C4-2B (cell line): ENCODE measurements around the gene HK2.

ENCODE experiments used
- H3K27ac ChIP-seq: fragments of 450-650 bp; 2 replicates; pipeline ENCODE4 v1.5.1; 2017
- CTCF ChIP-seq: fragments of 450-650 bp; conservative IDR thresholded peaks from 2 replicates; pipeline ENCODE4 v1.5.1; 2017; ENCODE audit warnings: mild to moderate bottlenecking
- ZFX ChIP-seq: fragments of 450-650 bp; IDR thresholded peaks from 2 replicates; pipeline ENCODE4 v1.6.1; 2017

The HK2 gene

GRCh38 chr2:74814102-74814501 is 19.8 kb upstream of the HK2 start:
- TF ChIP-seq ZFX, result no peak
- TF ChIP-seq CTCF, result no peak
- H3K27ac ChIP-seq, result no peak overlapping the region

- TF ChIP-seq CTCF (no peak), ZFX (no peak)
- H3K27ac ChIP-seq, result no peak overlapping the region
Observed at GRCh38 chr2:74815941-74816340, 18.0 kb upstream of the HK2 start.

- TF ChIP-seq ZFX (no peak), CTCF (no peak)
- no peak overlapping the region for H3K27ac ChIP-seq
Observed at GRCh38 chr2:74816540-74817303, 17.2 kb upstream of the HK2 start.

GRCh38 chr2:74817304-74817675 is 16.6 kb upstream of the HK2 start:
- H3K27ac ChIP-seq, result no peak overlapping the region
- TF ChIP-seq CTCF (no peak), ZFX (no peak)

DNA sequence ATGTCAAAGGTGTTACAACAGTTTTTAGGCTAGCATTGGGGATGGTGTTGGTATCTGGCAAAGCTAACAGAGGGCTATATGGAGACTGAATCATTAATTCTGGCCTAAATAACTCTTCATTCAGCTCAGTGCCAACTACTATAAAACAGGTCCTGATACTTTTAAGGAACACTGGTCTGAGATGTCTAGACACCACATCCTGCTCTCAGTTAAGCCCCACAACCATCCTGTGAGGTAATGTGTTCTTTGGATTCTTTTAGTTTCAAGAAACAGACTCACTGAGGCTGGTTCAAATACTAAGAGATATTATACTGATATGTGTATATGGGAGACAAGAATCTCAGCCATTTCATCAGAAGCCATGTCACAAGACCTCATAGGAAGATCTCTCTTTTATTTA is 14.2 kb upstream of the HK2 start:
- H3K27ac ChIP-seq, result no peak overlapping the region
- TF ChIP-seq ZFX (no peak), CTCF (no peak)

GRCh38 chr2:74821177-74822126 is 12.5 kb upstream of the HK2 start:
- no peak overlapping the region for H3K27ac ChIP-seq
- TF ChIP-seq ZFX (no peak), CTCF (no peak)
